Loucy (cell line): ENCODE data around the gene PCDHGB4.

Experiments
- EZH2phosphoT487 ChIP-seq: fragments of 200-600 bp; IDR thresholded peaks from 2 replicates; pipeline ENCODE4 v1.6.1; 2018; ENCODE audit warnings: antibody characterized with exemption, mild to moderate bottlenecking, moderate library complexity, borderline replicate concordance
- TF ChIP-seq, protein P1 (sequence below): fragments of 200-600 bp; sonication (generic); conservative IDR thresholded peaks from 2 replicates; pipeline ENCODE4 v1.5.1; 2014; ENCODE audit warnings: mild to moderate bottlenecking, antibody characterized with exemption, low read length

DNA sequence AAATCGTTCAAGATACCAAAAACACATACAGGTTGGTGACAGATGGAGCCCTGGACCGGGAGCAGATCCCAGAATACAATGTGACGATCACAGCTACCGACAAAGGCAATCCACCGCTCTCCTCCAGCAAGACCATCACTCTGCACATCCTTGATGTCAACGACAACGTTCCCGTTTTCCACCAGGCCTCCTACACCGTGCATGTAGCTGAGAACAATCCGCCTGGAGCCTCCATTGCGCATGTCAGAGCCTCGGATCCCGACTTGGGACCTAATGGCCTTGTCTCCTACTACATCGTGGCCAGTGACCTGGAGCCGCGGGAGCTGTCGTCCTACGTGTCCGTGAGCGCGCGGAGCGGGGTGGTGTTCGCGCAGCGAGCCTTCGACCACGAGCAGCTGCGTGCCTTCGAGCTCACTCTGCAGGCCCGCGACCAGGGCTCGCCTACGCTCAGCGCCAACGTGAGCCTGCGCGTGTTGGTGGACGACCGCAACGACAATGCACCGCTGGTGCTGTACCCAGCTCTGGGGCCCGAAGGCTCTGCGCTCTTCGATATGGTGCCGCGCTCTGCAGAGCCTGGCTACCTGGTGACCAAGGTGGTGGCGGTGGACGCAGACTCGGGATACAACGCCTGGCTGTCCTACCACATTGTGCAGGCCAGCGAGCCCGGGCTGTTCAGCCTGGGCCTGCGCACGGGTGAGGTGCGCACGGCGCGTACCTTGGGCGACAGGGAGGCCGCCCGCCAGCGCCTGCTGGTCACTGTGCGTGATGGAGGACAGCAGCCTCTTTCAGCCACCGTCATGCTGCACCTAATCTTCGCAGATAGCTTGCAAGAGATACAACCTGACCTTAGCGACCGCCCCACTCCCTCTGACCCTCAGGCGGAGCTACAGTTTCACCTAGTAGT is 15.7 kb upstream of the PCDHGB4 start:
- TF ChIP-seq, protein P1, sequence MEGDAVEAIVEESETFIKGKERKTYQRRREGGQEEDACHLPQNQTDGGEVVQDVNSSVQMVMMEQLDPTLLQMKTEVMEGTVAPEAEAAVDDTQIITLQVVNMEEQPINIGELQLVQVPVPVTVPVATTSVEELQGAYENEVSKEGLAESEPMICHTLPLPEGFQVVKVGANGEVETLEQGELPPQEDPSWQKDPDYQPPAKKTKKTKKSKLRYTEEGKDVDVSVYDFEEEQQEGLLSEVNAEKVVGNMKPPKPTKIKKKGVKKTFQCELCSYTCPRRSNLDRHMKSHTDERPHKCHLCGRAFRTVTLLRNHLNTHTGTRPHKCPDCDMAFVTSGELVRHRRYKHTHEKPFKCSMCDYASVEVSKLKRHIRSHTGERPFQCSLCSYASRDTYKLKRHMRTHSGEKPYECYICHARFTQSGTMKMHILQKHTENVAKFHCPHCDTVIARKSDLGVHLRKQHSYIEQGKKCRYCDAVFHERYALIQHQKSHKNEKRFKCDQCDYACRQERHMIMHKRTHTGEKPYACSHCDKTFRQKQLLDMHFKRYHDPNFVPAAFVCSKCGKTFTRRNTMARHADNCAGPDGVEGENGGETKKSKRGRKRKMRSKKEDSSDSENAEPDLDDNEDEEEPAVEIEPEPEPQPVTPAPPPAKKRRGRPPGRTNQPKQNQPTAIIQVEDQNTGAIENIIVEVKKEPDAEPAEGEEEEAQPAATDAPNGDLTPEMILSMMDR = no peak
- TF ChIP-seq EZH2phosphoT487 = no peak
